ENCODE results near the gene NOS1AP.

NOS1AP gene

DNA sequence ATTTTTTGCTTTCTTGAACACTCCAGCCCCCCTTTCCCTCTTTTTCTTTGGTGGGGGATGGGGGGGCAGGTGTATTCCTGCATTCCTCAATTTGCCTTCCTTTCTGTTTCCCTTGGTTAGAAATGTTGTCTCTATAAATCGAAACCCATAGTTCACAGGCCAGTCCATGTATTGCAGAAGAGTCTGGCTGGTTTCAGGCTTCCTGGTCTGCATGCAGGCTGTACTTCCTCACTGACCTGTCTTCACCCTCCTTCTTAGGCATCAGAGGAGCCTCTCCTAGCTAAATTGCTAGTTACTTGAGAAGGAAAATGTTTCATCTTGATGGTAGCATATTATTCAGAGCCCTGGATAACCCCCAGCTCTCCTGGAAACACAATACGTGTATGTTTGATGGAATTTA lies 167.1 kb downstream of the NOS1AP start:
- TF ChIP-seq, protein P1, sequence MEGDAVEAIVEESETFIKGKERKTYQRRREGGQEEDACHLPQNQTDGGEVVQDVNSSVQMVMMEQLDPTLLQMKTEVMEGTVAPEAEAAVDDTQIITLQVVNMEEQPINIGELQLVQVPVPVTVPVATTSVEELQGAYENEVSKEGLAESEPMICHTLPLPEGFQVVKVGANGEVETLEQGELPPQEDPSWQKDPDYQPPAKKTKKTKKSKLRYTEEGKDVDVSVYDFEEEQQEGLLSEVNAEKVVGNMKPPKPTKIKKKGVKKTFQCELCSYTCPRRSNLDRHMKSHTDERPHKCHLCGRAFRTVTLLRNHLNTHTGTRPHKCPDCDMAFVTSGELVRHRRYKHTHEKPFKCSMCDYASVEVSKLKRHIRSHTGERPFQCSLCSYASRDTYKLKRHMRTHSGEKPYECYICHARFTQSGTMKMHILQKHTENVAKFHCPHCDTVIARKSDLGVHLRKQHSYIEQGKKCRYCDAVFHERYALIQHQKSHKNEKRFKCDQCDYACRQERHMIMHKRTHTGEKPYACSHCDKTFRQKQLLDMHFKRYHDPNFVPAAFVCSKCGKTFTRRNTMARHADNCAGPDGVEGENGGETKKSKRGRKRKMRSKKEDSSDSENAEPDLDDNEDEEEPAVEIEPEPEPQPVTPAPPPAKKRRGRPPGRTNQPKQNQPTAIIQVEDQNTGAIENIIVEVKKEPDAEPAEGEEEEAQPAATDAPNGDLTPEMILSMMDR (IDR thresholded peaks at IDR 0.05; ENCODE audit: control insufficient read depth, extremely low read depth, insufficient read depth) = no peak

DNA sequence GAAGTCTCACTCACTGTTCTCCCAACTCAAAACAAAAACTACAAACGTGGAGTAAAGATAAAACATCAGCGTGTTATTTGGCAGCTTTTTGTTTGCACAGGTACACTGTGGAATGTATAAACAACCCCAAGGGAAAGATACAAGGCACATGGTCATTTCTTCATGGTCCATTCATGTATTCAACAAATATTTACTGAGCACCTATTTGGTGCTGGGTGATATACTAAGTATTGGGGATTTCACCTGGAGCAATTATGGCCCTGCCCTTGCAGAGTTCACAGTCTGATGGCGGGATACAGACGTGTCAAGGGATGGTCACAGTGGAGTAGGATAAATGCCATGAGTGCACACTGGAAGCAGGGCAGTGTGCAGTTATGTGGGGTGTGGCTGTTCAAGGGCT lies 171.1 kb downstream of the NOS1AP start:
- no peak for DNase-seq (ENCODE audit: low read depth)
- no peak overlapping the region for H3K4me3 ChIP-seq (ENCODE audit: low read depth, low read length)
- TF ChIP-seq, protein P1 (IDR thresholded peaks at IDR 0.05; ENCODE audit: control insufficient read depth, extremely low read depth, insufficient read depth) = no peak

More for the DNA sequence above, 167.1 kb downstream of the NOS1AP start:
- H3K4me3 ChIP-seq (ENCODE audit: low read depth, low read length) = no peak overlapping the region
- DNase-seq (ENCODE audit: low read depth) = no peak

DNA sequence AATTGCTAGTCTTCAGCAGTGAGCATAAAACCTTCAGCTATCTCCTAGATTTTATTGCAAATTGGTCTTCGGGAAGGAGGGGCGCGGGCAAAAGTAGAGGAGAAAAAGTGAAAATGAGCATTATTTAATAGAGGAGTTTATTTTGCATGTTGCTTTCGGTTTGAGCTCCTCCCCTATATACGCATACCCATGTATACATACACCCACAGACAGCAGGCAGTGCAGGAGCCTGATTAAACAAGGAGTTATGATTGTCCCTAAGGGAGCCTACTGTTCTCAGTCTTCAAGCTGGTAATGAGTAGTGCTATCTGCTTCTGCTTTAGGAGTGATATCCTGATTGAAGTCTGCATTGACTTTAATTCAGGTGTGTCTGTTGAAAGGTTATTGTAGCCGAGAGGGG lies 173.3 kb downstream of the NOS1AP start:
- H3K4me3 ChIP-seq (ENCODE audit: low read depth, low read length) = no peak overlapping the region
- no peak for DNase-seq (ENCODE audit: low read depth)
- TF ChIP-seq, protein P1 (IDR thresholded peaks at IDR 0.05; ENCODE audit: control insufficient read depth, extremely low read depth, insufficient read depth) = no peak

DNA sequence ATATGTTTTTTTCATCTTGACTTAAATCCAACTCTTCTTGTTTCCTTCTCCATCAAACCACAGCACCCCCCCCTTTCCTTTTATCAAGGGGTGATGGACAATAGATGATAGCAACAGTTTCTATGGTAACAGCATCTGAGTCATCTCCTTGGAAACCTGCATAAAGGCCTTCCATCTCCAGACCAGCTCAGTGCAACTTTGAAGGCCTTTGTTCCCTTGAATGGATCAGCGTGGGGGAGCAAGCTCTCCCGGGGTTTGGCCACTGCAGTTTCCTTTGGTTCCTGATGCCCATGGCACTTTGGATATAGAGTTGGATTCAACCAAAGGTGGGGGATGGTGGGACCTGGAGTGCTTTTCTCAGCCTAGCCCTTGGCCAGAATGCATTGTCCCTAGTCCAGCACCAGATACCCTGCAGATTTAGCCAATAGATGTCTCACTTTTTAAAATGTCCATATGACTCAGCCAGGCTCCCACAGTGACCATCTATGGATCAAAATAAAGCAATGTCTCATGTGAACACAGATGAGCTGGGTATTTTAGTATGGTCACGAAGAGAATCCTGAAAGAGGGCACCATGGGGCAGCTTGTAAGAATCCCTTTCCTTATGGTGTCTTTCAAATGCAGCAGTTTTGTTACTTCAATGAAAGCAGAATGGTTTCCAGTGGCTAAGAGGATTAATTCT lies 179.5 kb downstream of the NOS1AP start:
- TF ChIP-seq, protein P1 (IDR thresholded peaks at IDR 0.05; ENCODE audit: control insufficient read depth, extremely low read depth, insufficient read depth) = no peak
- no peak for DNase-seq (ENCODE audit: low read depth)
- H3K4me3 ChIP-seq (ENCODE audit: low read depth, low read length) = no peak overlapping the region

DNA sequence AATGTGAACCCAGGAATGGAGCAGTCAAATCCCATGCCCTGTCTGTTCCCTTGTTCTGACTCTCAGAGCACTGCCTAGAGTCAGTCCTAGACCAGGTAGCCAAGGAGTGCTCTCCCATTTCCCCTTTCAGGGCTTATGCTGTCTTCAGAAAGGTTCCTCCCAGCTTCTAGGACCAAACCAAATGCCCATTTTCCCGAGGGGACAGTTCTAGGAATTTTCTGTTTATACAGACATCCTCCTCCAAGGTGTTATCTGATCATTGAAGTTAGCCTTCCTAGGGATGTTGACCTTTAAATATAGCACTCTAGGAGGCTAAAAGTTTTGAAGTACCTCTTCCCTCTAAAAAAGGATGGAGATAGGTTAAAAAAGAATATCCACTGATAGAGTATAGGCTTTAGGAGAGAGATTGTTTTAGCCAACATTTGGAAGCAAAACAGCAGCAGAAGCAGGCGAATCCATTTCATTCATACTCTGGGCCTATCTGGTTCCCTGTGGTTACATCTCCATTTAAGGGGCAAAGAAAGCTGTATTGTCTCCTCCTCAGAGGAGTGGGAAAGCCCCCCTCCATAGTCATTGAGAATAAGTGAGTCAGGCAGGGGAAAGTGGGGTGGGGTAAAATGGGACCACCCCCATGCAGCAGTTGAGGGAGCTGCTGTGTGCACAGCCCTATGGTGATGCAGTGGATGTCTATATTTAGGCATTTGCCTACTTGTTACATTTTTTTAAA lies 180.7 kb downstream of the NOS1AP start:
- TF ChIP-seq, protein P1 (IDR thresholded peaks at IDR 0.05; ENCODE audit: control insufficient read depth, extremely low read depth, insufficient read depth) = no peak

DNA sequence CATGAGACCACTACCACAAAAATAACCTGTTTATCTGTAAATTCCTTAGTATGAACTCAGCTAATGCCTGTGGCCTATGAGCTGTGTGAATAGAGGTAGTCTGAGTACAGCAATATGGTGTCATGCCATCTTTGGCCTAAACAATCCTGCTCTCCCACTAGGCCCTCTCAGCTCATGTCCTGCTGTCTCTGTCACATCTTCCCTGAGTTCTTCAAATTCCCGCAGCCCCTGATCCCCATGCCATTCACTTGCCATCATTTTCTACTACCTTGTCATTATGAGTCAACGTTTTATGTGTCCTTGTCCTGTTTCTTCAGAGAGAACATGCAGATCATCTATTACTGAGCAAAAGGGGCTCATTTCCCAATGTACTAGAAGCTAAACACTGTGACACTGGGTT lies 181.6 kb downstream of the NOS1AP start:
- DNase-seq (ENCODE audit: low read depth) = no peak
- TF ChIP-seq, protein P1 (IDR thresholded peaks at IDR 0.05; ENCODE audit: control insufficient read depth, extremely low read depth, insufficient read depth) = no peak
- no peak overlapping the region for H3K4me3 ChIP-seq (ENCODE audit: low read depth, low read length)

More for the DNA sequence above, 180.7 kb downstream of the NOS1AP start:
- H3K4me3 ChIP-seq (ENCODE audit: low read depth, low read length) = no peak overlapping the region
- DNase-seq (ENCODE audit: low read depth) = no peak
